Urinary bladder (tissue), 4 donors: Measurements from ENCODE around the gene PAF1. TPM values are rescaled to one million over a fixed set of nuclear protein-coding genes. Genes with fewer than 3 reads are reported as not detected.
A peak's percentile ranks its signal among the peaks of the same experiment; 100 is the strongest.

Source experiments
- DNase-seq: peaks from one replicate; pipeline ENCODE4 v3.0.0-alpha.2; 2015; ENCODE audit errors: extremely low spot score
- H3K27ac ChIP-seq: one replicate; pipeline ENCODE4 v1.5.1; 2013; ENCODE audit warnings: low read depth, mild to moderate bottlenecking, moderate library complexity
- H3K36me3 ChIP-seq: one replicate; pipeline ENCODE4 v1.6.1; 2013; ENCODE audit warnings: mild to moderate bottlenecking, moderate library complexity; ENCODE audit not compliant: insufficient read depth
- H3K4me1 ChIP-seq: one replicate; pipeline ENCODE4 v1.6.1; 2013; ENCODE audit warnings: mild to moderate bottlenecking, moderate library complexity; ENCODE audit not compliant: insufficient read depth
- H3K4me3 ChIP-seq: one replicate; pipeline ENCODE4 v1.5.1; 2013; ENCODE audit warnings: low read depth, low read length
- WGBS: extraction: QIAGEN DNeasy Blood & Tissue Kit; methylation state at CpG from one replicate; pipeline ENCODE4 v1.1.7; 2013; 5-methylcytosine and 5-hydroxymethylcytosine counted together
- polyA plus RNA-seq: library from polyadenylated mRNA; stranded (reverse); fragments of 200-250 nt; gene quantifications from one replicate; pipeline ENCODE4 v1.2.3, GENCODE V29; 2013
- total RNA-seq: library from RNA; depleted of rRNA; stranded (reverse); fragments of >200 nt; gene quantifications from one replicate; pipeline ENCODE4 v1.2.3, GENCODE V29; 2014
- donor health status: healthy with polysubstance abuse.
- donor health status: healthy.

The PAF1 gene
- total and polyA plus RNA-seq, 2 donors = 11.7 to 52.8 TPM

DNA sequence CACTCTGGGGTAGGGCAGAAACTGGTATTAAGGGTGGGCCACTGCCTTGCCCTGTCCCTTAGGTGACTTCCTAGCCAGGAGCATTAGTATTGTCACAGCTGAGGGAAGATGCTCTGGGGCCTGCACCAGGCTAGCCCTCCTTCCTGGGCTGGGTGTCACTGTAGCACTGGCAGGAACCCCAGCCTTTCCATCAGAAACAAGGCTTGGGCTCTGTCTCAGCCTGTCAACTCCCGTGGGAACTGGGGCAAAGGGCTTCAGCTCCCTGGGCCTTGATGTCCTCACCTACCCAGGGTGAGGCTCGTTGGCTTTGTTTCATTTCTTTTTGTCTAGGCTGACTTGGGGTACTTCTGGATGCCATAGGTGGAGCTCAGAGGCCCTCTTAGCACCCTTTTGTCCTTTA lies 18.0 kb downstream of the PAF1 start:
- no peak overlapping the region for H3K4me3 ChIP-seq
- H3K27ac ChIP-seq = peak overlapping the region; percentile 88
- 31% methylated on average over 2 of the region's 2 CpGs for WGBS
- DNase-seq = no peak
- peaks cover 4% of the 10 kb centered on the region for H3K36me3 ChIP-seq
- no peaks in the 10 kb centered on the region for H3K4me1 ChIP-seq

GRCh38 chr19:39372047-39372802 lies 18.7 kb downstream of the PAF1 start:
- WGBS = 25% methylated on average over 8 of the region's 8 CpGs
- Histone ChIP-seq H3K36me3 (no peaks in the 10 kb centered on the region), H3K27ac (peak overlapping the region; percentile 88), H3K4me3 (no peak overlapping the region), H3K4me1 (no peaks in the 10 kb centered on the region)
- peak; percentile 31 for DNase-seq

- Histone ChIP-seq H3K4me3 (no peak overlapping the region), H3K36me3 (no peaks in the 10 kb centered on the region), H3K27ac (no peak overlapping the region), H3K4me1 (no peaks in the 10 kb centered on the region)
- WGBS = 92% methylated on average over 5 of the region's 5 CpGs
- DNase-seq = no peak
Measured at GRCh38 chr19:39370735-39371134, 20.2 kb downstream of the PAF1 start.

DNA sequence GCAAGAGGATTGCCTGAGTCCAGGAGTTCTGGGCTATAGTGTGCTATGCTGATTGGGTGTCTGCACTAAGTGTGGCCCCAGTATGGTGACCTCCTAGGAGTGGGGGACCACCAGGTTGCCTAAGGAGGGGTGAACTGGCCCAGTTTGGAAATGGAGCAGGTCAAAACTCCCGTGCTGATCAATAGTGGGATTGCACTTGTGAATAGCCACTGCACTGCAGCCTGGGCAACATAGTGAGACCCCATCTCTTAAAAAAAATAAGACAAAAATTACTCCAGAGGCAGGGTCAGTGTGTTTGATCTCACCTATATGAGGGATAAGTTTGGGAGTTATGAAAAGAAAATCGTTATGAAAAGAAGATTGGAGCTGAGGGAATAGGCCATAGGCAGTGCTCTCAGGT lies 21.7 kb downstream of the PAF1 start:
- no peaks in the 10 kb centered on the region for H3K4me1 ChIP-seq
- H3K27ac ChIP-seq = no peak overlapping the region
- 85% methylated on average over 2 of the region's 2 CpGs for WGBS
- no peak for DNase-seq
- H3K4me3 ChIP-seq = no peak overlapping the region
- H3K36me3 ChIP-seq = no peaks in the 10 kb centered on the region

- Histone ChIP-seq H3K4me3 (no peak overlapping the region), H3K27ac (no peak overlapping the region), H3K36me3 (no peaks in the 10 kb centered on the region), H3K4me1 (no peaks in the 10 kb centered on the region)
- 100% methylated on average over 1 of the region's 1 CpG for WGBS
- DNase-seq = no peak
Measured at GRCh38 chr19:39365531-39365930, 25.4 kb downstream of the PAF1 start.

GRCh38 chr19:39363901-39364457 lies 26.9 kb downstream of the PAF1 start:
- no peaks in the 10 kb centered on the region for H3K36me3 ChIP-seq
- DNase-seq = no peak
- 63% methylated on average over 5 of the region's 5 CpGs for WGBS
- no peak overlapping the region for H3K27ac ChIP-seq
- no peak overlapping the region for H3K4me3 ChIP-seq
- no peaks in the 10 kb centered on the region for H3K4me1 ChIP-seq

- H3K4me1 ChIP-seq = no peaks in the 10 kb centered on the region
- WGBS = 59% methylated on average over 6 of the region's 6 CpGs
- no peaks in the 10 kb centered on the region for H3K36me3 ChIP-seq
- no peak for DNase-seq
- no peak overlapping the region for H3K27ac ChIP-seq
- no peak overlapping the region for H3K4me3 ChIP-seq
Measured at GRCh38 chr19:39362682-39363657, 27.9 kb downstream of the PAF1 start.

GRCh38 chr19:39360599-39360998 lies 30.3 kb downstream of the PAF1 start:
- no peak for DNase-seq
- H3K4me1 ChIP-seq = no peaks in the 10 kb centered on the region
- H3K4me3 ChIP-seq = no peak overlapping the region
- peaks cover 4% of the 10 kb centered on the region for H3K36me3 ChIP-seq
- 97% methylated on average over 1 of the region's 1 CpG for WGBS
- no peak overlapping the region for H3K27ac ChIP-seq

DNA sequence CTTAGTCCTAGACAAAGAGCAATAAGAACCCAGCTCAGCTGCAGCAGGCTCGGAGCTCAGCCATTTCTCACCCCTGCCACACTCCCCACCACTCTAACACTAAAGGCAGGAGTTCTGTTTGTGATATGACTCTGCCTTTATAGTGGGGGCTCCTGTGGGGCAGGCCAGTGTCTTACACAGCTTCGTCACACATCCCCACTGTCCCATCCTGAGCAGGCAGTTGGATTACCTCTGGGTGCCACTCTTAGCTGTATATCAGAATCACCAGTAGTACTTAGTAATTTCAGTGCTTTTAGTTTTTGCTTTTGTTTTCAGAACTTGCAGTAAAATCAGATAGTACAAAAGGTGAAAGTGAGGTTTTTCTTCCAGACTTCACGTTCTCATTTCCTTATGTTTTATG lies 31.9 kb downstream of the PAF1 start:
- DNase-seq = no peak
- 91% methylated on average over 3 of the region's 3 CpGs for WGBS
- Histone ChIP-seq H3K4me3 (no peak overlapping the region), H3K27ac (no peak overlapping the region), H3K36me3 (peaks cover 4% of the 10 kb centered on the region), H3K4me1 (no peaks in the 10 kb centered on the region)

- DNase-seq = no peak
- 89% methylated on average over 18 of the region's 18 CpGs for WGBS
- Histone ChIP-seq H3K4me3 (no peak overlapping the region), H3K27ac (no peak overlapping the region), H3K36me3 (peaks cover 4% of the 10 kb centered on the region), H3K4me1 (no peaks in the 10 kb centered on the region)
Measured at GRCh38 chr19:39356647-39357046, 34.3 kb downstream of the PAF1 start.

DNA sequence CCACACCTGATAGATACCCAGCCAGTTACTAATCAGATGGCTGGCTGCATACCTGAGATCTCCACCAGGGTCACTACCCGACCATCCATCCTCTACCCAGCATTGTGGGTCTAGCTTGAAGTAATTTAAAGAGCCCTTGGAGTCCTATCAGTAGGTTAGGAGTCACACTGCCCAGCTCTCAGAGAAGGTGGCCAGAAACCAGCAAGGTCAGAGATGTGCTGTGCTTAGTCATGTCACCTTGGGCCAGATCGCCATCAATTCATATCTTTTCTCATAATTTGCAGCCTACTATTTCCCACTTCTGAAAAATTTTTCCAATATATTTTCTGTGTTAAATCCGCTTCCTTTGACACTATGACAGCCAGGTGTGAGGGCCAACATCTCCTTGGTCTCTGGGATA lies 34.8 kb downstream of the PAF1 start:
- Histone ChIP-seq H3K36me3 (peaks cover 4% of the 10 kb centered on the region), H3K27ac (no peak overlapping the region), H3K4me1 (no peaks in the 10 kb centered on the region), H3K4me3 (no peak overlapping the region)
- DNase-seq = no peak
- WGBS = 93% methylated on average over 3 of the region's 3 CpGs

- Histone ChIP-seq H3K27ac (no peak overlapping the region), H3K4me1 (no peaks in the 10 kb centered on the region), H3K36me3 (peaks cover 4% of the 10 kb centered on the region), H3K4me3 (no peak overlapping the region)
- no peak for DNase-seq
- WGBS = 92% methylated on average over 5 of the region's 5 CpGs
Measured at GRCh38 chr19:39355253-39355652, 35.7 kb downstream of the PAF1 start.

DNA sequence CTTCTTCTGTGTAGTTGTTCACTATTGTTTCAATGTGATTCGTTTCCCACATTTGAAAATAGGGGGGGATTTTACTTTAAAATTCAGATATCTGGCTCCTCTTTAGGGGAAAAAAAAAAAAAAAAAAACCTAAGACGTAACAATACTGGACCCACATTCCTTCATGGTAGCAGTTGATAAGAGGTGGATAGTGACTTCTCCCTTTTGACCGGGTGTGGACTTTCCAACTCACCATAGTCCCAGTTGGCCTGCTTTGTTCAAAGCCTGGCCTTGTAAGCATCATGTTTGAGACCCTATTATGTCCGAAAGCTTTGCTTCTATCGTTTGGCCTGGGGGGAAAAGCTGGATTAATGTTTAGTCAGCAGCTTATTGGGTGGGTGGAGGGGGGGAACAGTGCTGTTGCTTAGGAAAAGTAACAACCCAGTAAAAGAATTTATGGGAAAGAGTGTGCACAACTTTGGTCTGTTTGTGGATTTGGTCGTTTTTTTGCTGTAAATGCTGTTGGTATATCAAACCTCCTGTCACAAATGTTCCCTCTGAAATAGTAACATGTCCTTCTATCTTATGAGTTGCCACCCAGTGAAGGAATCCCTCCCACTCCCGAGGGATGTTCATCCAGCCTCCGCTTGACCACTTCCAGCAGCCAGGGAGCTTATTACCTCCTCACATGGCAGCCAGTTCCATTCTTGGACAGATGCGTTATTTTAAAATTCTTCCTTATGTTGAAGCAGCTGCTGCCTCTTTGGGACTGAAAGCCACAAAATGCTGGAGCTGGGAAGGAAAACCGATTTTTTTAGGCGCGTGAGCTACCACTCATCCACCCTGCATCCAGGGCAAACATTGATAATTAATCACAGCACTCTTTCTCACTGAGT lies 38.3 kb downstream of the PAF1 start:
- no peak for DNase-seq
- no peak overlapping the region for H3K27ac ChIP-seq
- H3K4me1 ChIP-seq = no peaks in the 10 kb centered on the region
- WGBS = 70% methylated on average over 12 of the region's 12 CpGs
- H3K36me3 ChIP-seq = peaks cover 6% of the 10 kb centered on the region
- no peak overlapping the region for H3K4me3 ChIP-seq
